Dermis microvascular lymphatic vessel endothelial cell (primary cell): Measurements from ENCODE around the gene PTPRG. TPM values are rescaled to one million over a fixed set of nuclear protein-coding genes. Genes with fewer than 3 reads are reported as not detected.

Experiments used
- DNase-seq, 2 donors: peaks; one replicate each; pipeline versions ENCODE4 v3.0.0 to v3.0.0-alpha.2; 2010; ENCODE audit warnings: low read depth in 2 of 2
- total RNA-seq: library from RNA; depleted of rRNA; stranded (reverse); fragments of >200 nt; gene quantifications from 2 replicates; pipeline ENCODE4 v1.2.1, GENCODE V29; 2014

PTPRG gene
- total RNA-seq, 1 donor from 2014 or later = 8.6 TPM

DNA sequence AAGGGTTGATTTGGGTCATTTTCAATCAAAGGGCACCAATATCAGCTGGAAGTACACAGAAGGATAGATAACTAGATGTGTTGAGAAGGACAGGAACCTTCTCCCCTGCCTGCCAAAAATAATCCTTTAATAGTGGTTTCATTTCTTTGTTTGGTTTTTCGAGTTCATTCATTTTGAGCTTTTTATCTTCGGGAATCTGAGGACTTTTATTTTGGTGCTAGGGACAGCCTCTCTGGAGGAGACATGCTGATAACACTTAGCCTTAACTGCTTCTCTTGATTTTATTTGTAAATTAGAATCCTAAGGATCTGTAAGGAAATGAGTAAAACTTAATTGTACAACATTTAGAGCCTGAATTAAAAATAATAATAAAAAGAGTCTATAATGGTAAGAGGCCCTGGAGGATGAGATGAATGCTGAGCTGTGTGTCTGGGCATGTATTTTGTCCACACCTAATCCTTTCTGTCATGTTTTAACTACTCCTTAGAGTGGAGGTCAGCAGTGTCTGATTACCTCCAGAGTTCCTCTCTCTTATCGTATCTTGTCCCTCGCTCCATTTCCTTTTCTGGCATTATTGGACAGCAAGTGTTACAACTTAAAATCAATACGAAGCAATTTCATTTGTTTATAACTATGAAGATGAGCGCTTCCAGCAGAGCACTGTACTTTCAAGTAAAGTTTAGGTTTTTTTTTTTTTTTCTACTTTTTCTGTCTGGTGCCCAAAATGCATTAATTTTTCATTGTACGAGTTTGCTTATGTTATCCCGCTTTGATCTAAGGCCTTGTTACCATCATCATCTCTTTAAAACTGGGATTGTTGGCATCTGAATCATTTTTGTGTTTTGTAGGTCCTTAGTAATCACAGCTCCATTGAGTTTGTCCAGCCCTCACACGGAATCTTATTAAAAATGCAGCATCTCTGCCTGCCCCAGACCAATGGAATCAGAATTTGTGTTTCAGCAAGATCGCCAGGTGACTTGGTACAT lies 22.8 kb downstream of the PTPRG start:
- no peak for DNase-seq

DNA sequence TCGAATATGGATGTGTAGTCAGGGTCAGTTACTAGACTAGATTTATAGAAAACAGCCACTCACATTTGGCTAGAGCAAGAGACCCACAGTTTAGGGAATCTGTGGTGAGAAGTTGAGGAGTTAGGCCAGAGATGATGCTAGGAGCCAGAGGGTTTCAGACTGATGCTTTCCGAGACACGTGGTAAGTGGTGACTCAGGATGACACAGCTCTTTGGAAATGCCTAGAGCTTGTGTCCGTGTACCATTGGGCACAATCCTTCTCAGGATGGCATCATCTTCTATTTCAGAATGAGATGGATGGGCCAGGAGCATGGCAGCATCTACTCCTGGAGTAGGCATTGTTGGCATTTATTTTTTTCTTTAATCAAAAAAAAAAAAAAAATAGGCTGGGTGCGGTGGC lies 28.5 kb downstream of the PTPRG start:
- peak in 1 of 2 donors; percentile 6 for DNase-seq

DNA sequence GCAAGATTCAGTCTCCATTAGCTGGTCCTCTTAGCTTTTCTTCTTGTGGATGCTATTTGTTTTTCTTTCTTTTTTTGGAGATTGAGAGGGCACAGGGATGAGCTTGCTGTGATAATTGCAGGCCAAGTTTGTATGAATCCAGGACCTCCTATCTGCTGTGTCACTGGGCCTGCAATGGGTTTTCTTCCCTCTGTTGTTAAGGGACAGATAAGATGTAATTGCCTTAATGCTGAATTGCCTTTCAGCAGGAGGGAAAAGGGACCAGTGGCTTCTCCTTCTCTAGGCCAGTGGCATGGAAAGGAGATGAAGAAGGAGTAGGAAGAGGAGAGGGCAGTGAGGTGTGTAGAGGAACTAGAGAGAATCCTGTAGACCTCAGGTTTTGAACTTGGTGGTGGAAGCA lies 29.9 kb downstream of the PTPRG start:
- DNase-seq = no peak

DNA sequence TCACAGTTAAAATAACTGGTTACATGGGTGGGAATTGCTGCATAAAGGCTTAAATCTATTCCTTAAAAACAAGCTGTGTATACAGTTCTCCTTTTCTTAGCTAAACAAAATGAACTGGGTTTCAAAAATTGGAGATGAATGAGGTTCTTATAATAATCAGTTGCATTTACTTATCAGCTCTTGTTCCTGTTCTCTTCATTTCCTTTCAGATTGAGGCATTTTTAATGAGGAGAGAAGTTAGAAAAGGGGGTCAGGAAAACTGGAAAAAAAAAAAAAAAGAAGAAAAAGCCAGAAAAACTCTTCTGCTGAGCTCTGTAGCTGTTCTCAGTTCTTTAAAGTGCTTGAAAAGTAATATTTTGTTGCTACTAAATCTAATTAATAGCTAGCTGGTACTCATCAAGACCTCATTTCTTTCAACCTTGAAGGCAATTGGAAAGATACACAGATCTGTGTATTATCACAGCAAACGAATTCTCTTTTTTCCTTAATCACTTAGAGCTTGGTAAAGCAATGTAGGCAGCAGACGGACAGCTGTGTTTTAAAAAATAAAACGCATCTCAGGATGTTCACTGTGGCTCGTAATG lies 32.2 kb downstream of the PTPRG start:
- no peak for DNase-seq

DNA sequence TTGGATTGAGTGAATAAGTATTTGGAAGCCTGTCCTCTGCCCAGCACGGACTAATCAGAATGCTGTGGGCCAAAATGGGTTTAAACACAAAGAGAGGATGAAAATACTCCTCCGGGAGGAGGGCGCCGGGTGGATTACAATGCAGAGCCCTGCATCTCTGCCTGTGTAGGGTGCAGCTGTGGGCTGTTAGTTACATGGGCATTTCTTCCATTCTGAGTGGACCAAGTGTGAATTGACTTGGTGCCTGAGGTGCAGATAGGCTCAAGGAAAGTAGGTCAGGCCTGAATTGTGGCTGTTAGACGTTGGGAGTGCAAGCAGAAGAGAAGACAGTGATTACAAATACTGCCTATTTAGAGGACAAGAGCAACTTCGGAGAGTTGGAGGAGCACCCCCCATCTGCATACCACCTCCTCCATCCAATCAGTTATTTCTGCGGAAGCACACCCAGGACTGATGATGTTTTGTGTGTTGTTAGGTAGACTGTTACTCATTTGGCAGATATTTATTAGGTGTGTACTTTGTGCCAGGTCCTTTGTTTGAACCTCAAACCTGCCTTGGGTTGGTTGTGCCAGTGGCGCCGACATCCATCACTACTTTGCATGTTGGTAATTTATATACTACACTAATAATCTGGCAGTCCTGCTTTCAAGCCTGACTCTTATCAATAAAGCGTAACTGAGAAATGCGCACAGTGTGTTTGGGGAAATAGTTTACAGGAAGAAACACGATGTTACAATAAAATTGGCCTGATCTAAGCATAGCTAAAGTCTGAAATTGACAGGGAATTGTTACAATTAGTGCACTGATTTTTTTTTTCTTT lies 33.0 kb downstream of the PTPRG start:
- DNase-seq = no peak

DNA sequence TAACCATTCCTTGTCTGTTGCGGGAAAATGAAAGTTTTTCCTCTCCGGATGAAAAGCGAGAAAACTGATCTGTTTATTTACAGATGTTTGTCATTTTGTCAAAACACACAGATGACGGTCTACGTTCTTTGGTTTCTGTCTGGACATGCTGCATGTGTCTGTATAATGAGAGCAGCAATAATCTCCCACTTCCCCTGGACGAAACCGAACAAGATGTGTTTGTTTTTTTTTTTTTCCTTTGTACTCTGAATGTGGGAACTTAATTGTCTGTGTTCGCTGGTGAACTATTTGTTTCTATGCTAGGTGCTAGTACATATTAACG lies 33.6 kb downstream of the PTPRG start:
- DNase-seq = no peak

DNA sequence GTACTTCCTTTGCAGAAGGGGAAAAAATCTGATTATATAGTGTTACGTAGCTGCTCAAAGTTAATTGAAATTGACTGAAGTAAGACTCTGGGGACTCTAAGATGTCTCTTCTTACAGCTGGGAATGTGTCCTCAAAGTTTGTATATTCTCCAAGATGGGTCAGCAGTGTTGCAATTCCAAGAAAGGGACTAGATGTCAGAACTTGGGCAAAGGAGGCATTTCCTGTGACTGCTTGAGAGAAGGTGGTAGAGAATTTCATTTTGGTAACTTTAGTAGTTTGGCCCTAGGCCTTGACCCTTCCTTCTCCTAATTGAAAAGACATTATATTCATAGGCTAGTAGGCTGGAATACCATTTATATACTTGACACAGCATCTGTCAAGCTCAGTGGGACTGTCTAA lies 33.9 kb downstream of the PTPRG start:
- no peak for DNase-seq

DNA sequence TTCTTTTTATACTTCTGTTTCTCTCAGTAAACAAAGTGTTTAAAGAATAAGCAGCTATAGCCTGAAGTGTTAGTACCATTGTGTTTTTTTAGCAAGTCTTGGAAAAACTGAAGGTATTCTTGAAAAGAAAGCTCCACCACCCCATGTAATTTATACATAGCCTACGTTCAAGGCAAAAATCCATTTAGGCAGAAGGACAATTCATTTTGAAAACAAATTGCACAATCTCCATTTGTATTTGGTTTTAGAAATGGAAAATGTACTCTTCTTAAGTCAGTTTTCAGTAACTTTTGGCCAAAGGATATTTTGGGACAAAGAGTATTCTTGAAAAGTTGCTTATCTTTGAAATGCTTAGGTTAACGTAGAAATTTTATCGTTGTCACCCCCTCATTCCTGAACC lies 34.5 kb downstream of the PTPRG start:
- DNase-seq = no peak

DNA sequence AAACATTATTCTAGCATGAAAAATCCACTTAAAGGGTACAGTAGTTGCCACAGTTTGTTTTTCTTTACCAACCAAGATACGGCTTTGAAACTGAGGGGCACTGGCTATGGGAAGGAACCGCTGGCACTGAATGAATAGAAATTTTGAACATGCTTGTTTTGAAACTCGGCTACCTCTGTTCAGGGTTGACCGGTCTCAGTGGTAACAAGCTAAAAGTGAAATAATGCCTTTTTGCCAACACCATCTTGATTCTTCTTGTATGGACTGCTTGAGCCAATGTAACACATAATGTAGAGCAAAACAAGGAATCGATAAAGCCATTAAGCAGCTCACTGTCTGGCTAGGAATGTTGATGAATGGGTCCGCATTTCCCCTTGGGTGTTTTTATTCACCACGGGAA lies 36.5 kb downstream of the PTPRG start:
- DNase-seq = no peak

DNA sequence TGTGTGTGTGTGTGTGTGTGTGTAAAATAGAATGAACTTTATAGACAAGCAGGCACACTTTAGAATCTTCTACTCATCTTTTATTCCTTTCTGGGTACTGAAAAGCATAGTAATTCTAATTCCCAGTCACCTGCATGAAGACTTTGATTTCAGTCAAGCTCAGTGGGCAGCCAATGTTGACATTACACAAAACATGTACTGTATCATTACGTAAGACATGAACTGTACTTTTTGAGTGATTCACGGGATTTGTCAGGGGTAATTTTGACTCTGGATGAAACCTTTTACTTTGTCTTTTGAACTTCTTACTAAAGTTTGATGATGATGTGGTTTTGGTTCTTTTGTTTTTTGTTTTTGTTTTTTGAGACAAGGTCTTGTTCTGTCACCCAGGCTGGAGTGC lies 38.8 kb downstream of the PTPRG start:
- no peak for DNase-seq

DNA sequence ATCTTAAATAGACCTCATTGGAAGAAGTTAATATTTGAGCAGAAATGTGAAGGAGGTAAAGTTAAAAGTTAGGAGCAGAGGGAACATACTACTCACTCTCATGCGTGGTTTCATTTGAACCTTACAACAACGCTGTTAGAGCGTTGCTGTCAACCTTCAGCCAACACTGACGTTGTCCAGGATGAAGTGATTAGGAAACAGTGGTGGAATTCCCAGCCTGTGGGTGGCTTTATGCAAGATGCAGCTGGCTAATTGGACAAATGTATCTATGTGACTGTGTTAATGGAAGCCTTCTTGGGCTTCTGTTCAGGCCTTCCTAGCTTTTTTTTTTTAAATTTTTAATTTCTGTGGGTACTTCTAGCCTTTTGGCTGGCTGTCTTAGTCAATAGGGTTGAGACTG lies 40.5 kb downstream of the PTPRG start:
- DNase-seq = no peak

DNA sequence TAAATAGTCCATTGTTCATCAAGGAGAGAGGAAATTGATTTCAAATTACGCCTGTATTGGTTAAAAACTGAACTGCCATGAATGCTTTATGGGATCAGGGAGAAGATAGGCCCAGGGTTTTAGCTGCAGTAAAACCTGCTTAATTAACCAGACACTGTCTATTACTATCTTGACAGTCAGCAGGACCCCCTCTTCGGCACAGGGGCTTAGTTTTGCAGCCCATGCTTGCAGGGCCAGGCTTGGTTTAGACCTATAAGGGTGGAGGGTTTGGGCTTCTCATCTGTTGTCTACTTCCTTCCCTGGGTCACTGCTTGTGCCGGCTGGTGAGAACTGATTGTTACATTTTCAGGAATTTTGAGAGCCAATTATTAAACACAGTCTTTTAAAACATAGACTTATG lies 41.1 kb downstream of the PTPRG start:
- DNase-seq = no peak

DNA sequence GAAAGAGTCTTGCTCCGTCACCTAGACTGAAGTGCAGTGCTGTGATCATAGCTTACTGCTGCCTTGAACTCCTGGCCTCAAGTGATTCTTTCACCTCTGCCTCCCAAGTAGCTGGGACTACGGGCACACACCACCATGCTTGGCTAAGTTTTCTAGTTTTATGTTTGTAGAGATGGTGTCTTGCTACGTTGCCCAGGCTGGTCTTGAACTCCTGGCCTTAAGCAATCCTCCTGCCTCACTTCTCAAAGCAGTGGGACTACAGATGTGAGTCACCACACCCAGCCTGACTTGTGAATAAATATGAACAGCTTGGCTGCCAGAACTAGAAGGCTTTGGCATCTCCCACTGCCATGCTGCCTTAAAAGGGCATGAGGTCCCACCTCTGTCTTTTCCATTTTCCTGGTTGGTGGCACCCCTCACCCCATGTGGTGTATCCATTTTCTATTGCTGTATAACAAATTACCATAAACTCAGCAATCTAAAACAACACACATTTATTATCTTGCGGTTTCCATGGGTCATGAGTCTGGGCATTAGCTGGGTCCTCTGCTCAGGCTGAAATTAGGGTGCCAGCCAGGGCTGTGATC lies 44.3 kb downstream of the PTPRG start:
- no peak for DNase-seq

DNA sequence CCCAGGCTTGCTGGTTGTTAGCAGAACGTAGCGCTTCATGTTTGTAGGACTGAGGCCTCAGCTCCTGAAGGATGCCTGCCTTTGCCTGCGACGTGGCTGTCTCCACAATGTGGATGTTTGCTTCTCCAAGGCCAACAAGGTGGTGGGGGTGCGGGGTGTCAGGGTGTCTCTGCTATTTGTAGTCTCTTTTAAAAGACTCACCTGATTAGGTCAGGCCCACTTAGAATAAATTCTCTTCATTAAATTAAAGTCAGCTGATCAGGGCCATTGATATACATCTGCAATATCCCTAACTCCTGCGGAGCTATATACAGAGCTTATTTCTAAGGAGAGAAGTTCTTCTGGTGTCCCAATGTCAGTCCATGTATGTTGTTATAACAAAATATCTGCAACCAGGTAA lies 44.8 kb downstream of the PTPRG start:
- no peak for DNase-seq

DNA sequence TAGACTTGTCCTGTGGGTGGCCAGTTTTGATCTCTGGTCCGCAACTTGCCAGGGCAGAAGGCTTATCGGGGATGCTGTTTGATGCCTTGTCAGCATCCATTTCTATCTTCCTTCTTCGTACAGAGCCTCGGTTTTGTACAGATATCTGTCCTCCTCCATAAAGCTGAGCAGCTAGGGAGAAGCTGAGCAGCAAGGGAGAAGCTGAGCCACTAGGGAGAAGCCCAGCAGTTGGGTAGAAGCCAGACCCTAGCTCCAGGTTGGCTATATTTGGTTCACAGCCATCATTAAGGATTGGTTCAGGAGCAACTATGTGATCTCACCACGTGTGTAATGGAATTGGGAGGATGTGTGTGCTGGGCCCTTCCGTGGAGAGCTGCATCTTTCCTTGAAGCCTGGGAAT lies 46.7 kb downstream of the PTPRG start:
- no peak for DNase-seq

DNA sequence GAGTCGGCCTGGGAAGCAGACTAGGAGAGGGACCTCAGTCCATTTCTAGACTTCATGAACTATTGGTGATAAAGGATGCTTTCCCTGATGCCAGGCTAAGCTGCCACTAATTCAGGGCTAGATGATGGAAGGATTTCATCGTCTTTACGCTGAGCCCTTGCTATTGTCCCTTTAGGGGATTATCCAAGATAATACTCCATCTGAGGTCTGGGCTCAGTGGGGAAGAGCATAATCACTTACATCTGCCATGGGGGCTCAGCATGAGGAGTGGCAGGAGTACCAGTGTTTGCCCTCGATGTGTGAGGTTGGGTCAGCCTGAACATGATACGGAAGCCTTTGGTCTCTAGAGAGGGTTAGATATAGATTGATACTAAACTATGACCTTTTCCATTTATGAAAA lies 47.3 kb downstream of the PTPRG start:
- DNase-seq = no peak

DNA sequence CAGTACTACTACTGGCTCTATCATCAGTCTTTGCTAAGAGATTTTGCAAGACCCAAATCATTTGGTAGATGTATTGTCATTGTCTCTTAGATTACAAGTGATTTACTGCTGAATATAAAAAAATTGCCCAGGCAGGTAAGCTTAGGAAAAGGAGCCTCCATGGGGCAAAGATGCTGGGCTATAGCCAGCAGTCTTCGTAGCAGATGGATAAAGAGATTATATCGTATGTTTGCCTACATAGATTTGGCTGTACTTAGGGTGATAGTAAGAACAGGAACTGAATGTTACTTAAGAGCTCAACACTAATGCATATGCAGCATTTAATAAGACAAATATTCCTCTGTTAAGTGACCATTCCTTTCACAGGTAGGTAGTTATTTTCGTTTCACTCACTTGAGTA lies 48.9 kb downstream of the PTPRG start:
- DNase-seq = no peak

DNA sequence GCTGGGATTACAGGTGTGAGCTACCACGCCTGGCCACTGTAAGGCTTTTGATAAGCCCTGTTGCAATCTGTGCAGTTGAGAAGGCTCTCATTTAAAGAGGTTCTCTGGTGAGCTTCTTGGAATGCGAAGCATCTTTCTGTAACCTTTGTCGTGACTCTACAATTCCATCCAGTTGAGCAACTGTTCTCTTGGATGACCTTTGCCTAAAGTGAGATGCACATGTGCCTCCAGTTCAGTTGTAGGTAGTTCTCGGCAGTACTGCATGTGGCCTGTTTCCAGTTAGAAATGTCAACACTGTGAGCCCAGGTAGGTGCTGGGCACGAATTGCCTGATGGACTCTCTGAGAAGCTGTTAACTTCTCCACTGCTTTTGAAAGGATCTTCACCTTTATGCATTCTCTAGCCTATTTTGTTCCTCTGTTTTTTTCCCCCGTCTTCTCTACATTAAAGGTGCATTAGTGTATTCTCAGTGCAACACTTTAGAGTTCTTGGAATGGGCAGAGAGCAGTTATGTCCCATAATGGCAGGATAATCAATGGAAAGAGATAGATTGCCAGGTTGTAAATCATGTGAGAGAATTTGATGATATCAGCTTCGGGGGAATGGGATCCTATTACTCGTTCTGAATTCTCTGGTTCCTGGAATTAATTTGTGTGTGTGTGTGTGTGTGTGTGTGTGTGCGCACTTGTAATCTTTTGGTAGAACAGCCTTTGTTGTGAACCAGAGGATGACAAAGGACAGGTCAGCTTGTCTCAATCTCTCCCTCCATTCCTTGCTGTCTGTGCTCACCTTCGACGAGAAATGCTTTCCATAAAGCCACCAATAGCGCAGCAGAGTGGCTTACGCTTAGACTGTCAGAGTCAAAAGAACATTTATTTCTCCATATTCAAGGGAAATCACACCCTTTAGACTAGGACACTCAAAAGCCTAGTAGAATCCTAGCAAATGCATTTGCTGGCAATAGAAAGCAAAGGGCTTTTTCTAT lies 51.1 kb downstream of the PTPRG start:
- no peak for DNase-seq

DNA sequence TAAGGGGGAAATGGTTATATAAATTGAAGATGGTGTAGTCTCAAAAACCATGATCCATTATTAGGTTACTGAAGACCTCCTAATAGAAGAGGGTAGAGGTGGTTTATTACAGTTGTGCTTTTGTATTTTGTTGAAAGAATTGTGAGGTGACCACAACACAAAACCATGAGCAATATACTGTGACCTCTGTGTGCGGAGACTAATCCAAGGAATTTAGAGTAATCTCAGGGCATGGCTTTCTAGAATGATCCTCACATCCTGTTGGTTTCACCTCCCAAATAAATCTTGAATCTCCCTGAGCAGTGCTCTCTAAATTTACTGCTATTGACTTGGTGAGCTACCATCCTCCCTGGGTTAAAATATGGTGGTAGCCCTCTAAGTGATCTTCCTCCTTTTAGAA lies 52.3 kb downstream of the PTPRG start:
- DNase-seq = no peak

DNA sequence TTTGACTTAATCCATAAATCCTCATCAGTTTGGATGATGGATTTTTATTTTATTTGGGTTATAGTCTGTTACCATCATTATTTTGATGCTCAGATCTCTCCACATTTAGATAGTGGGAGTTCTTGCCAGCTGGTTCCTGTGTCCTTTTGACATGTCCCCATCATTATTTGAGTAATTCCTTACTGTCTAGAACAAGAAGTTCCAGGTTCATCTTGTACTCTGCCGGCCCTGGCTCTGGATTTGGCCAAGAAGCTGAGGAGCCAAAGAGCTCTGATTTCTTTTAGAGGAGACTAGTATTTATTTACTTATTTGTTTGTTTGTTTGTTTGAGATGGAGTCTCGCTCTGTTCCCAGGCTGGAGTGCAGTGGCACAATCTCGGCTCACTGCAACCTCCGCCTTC lies 54.3 kb downstream of the PTPRG start:
- DNase-seq = no peak

DNA sequence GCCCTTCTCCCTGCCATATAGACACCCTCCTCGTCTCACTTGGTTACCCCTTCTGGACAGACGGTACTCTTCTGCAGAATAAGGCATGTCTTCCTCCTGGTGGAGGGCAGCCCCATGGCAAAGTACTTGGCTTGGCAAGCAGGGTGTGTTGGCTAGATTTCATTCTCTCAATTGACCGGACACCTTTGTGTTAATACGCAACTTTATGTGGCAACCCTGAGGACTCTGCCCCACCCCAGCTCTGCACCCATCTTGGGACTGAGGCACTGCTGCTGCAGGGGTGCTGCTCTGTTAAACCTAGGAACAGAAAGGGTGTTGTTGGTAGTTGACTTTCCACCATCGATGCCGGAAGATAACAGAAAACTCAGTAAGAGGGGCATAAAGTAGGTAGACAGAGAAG lies 55.2 kb downstream of the PTPRG start:
- DNase-seq = no peak
